ENCODE data around the gene CAD. TPM values are rescaled to one million over a fixed set of nuclear protein-coding genes. Genes with fewer than 3 reads are reported as not detected.
"Not testable (repeated sequence)": the region's sequence is repeated elsewhere in the genome, so short reads cannot be mapped to it uniquely, and the experiment has no call there.

The CAD gene
- total and polyA plus RNA-seq, 5 experiments from 2014 or later = 18.0 to 59.7 (median 31.9) TPM

DNA sequence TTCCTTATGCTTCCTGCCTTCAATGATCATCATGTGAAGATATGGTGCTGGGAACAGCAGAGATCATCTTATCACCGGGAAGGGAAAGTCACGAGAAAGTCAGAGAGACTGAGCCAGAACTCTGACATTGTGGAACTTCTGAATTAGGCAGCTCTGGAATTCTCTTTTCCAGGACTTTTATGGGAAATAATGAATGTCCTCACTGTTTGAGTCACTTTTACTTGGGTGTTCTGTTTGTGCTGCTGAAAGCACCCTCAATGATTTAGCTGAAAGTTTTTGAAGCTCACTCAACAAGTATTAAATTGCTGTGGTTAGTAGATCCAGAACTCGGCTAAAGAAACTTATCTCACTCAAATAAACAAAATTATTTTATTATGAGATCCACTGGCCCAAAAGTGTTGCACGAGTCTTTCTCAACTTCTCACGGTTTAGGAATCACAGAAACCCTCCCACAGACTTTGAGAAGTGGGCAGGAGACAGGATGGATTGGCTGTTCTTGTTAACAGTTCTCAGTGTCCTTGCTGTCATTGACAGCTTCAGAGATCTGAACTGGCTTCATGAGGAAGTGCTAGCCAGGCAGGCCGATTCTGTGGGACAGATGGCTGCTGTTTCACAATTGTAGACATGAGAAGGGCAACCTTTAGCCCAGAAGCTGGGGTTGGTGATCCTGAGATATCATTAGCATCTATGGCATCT, 31.7 kb upstream of the CAD start:
- H3K27me3 Mint-ChIP-seq = peaks cover 4 to 25% (median 23%) of the 10 kb centered on the region in 5 donors
- H3K4me1 Mint-ChIP-seq = no peaks in the 10 kb centered on the region
- H3K27ac Mint-ChIP-seq = peak overlapping the region in 2 of 10 donors; percentile 62 to 65

DNA sequence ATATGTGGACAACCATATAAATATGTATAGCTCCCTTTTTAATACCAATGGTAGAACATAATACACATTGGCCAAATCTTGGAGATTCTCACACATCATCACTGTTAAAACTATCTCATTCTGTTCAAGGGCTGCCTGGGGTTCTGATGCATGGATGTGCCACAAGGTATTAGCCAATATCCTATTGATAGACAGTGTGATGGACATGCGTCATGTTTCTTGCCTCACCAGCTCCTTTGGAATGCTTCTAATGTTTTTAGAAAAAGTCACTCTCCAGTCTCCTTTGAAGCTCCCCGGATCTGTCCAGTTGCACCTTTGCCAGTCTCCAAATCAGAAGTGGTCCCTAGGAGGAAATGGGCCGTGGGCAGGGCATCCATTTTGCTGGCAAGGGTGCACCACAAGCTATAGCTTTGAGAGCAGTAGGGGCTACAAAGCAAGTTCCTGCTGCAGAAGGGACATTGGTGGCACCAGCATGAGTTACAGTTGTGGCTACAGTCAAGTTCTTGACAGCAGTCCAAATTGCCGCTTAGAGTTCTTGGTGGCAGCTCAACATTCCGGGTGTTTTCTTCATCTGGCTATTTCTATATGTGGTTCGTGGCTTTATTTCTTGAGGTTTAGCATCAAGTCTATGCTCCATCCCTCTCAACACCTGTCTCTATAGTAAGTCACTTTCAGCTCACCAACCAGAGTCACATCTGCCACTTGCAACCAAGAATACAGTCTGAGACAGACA, 30.4 kb upstream of the CAD start:
- Mint-ChIP-seq H3K9me3 (no peaks in the 10 kb centered on the region), H3K4me3 (no peak overlapping the region), H3K27ac (no peak overlapping the region), H3K36me3 (no peaks in the 10 kb centered on the region), H3K27me3 (peaks cover 4 to 16% (median 10%) of the 10 kb centered on the region in 5 donors), H3K4me1 (no peaks in the 10 kb centered on the region)
- ATAC-seq (no peak), DNase-seq (no peak)
- POLR2A ChIA-PET = no interaction called here

More for the DNA sequence above, 31.7 kb upstream of the CAD start:
- no peak overlapping the region for H3K4me3 Mint-ChIP-seq
- ATAC-seq = no peak
- POLR2A ChIA-PET = no interaction called here
- no peaks in the 10 kb centered on the region for H3K9me3 Mint-ChIP-seq
- DNase-seq = no peak
- no peaks in the 10 kb centered on the region for H3K36me3 Mint-ChIP-seq

DNA sequence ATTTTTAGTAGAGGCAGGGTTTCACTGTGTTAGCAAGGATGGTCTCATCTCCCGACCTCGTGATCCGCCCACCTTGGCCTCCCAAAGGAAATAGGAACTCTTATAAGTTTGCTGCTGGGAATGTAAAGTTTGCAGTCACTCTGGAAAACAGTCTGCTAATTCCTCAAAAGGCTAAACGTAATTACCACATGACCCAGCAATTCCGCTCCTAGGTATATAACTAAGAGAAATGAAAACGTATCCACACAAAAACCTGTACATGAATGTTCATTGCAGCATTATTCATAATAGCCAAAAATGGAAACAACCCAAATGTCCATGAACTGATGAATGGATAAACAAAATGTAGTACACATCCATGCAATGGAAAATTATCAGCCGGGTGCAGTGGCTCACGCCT, 27.2 kb upstream of the CAD start:
- no peak overlapping the region for H3K27ac Mint-ChIP-seq
- H3K27me3 Mint-ChIP-seq = peaks cover 0 to 8% (median 2%) of the 10 kb centered on the region in 5 donors
- ATAC-seq (no peak), DNase-seq (no peak)
- no peak overlapping the region for H3K4me3 Mint-ChIP-seq
- H3K36me3 Mint-ChIP-seq = no peaks in the 10 kb centered on the region
- no peaks in the 10 kb centered on the region for H3K4me1 Mint-ChIP-seq
- POLR2A ChIA-PET = no interaction called here
- no peaks in the 10 kb centered on the region for H3K9me3 Mint-ChIP-seq

DNA sequence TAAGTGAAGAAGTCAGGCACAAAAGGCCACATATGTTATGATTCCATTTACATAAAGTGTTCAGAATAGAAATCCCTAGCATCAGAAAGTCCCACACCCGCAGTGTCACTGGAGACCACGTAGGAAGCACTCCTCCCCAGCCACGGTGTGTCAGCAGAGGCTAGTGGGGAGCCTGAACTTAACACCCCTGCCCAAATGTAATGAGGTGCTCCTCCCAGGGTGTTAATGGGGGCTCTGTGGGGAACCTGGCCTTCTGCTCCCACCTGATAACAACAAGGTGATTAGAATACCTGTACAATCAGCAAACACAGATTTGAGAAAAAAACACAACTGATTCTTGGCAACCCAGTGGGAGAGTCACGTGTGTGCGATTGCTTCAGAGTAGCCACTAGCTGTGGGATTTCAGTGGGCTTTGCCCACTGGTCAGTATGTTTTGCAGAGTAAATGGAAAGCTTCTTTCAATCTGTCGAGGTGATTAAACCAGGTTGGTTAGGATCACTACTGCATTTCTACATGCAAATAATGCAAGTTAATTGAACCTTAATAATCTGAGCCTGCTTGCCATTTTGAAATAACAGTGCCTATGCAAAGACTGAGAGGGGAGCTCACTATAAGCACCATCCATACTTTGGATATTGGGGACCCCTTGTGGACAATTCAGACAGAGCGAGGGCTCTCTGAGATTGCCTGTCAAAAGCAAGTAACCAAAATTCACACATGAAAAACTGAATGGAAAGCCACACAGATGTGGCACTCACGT, 25.9 kb upstream of the CAD start:
- ATAC-seq = peak; percentile 92 to 94
- DNase-seq = peak in 6 of 10 donors; percentile 16 to 62 (median 48)
- peaks cover 0 to 8% (median 2%) of the 10 kb centered on the region in 5 donors for H3K27me3 Mint-ChIP-seq
- no peaks in the 10 kb centered on the region for H3K4me1 Mint-ChIP-seq
- no peaks in the 10 kb centered on the region for H3K9me3 Mint-ChIP-seq
- H3K4me3 Mint-ChIP-seq = no peak overlapping the region
- no peaks in the 10 kb centered on the region for H3K36me3 Mint-ChIP-seq
- H3K27ac Mint-ChIP-seq = no peak overlapping the region
- POLR2A ChIA-PET = interaction anchor here (1.0 kb wide), 1 partner anchor 229 kb away, joined by 3 read pairs; no protein-coding TSS in a partner anchor

DNA sequence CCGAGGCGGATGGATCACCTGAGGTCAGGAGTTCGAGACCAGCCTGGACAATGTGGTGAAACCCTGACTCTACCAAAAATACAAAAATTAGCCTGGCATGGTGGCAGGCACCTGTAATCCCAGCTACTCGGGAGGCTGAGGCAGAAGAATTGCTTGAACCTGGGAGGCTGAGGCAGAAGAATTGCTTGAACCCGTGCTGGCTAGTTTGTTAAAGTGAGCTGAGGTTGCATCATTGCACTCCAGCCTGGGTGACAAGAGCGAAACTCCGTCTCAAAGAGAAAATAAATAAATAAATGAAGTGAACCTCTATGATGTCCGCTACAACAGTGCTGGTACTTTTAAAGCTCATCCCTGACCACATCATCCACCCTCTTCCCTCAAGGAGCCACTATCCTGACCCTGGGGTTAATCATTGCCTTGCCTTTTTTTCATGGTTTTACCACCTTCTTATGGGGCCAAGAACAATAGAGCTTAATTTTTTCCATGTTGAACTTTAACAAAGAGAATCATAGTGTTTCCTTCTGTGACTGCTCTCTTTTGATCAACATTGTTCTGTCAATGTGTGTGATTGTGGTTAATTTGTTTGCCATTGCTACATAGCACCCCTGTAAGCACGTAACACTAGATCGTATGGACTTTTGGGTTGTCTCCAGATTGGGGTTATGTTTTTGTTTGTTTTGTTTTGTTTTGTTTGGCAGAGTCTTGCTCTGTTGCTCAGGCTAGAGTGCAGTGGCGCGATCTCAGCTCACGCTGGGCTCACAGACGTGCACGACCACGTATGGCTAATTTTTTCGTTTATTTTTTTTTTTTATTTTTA, 22.4 kb upstream of the CAD start:
- DNase-seq (no peak), ATAC-seq (no peak)
- Mint-ChIP-seq H3K36me3 (peaks cover 0 to 11% (median 0%) of the 10 kb centered on the region in 3 donors), H3K9me3 (no peaks in the 10 kb centered on the region), H3K4me3 (no peak overlapping the region), H3K27me3 (peaks cover 0 to 4% (median 0%) of the 10 kb centered on the region in 5 donors), H3K27ac (no peak overlapping the region), H3K4me1 (peaks cover 0 to 2% (median 0%) of the 10 kb centered on the region in 4 donors)
- POLR2A ChIA-PET = no interaction called here

DNA sequence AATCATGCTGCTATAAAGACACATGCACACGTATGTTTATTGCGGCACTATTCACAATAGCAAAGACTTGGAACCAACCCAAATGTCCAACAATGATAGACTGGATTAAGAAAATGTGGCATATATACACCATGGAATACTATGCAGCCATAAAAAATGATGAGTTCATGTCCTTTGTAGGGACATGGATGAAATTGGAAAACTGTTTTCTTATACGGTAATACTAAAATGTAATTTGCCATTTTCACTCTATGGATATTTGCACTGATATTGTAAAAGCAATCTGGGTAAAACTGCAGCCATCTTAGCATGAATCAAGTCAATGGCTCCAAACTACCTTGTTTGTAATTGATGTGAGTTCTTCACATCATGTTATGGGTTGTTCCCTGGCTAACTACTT, 21.4 kb upstream of the CAD start:
- H3K4me1 Mint-ChIP-seq, H3K4me3 Mint-ChIP-seq, POLR2A ChIA-PET, H3K9me3 Mint-ChIP-seq, H3K27me3 Mint-ChIP-seq, H3K27ac Mint-ChIP-seq, ATAC-seq, DNase-seq: not testable (repeated sequence)
- H3K36me3 Mint-ChIP-seq = peaks cover 0 to 19% (median 0%) of the 10 kb centered on the region in 3 donors

DNA sequence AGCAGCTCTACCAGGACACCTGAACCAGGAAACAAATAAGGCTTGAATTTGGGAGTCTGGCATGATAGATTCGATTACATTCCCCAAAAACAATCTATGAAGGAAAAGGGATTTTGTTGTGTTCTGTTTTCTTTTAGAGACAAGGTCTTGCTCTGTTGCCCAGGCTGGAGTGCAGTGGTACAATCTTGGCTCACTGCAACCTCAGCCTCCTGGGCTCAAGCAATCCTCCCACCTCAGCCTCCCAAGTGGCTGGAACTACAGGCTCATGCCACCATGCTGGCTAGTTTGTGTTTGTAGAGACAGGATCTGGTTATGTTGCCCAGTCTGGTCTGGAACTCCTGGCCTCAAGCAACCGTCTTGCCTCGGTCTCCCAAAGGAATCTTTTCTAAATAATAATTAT, 19.1 kb upstream of the CAD start:
- H3K4me3 Mint-ChIP-seq, ATAC-seq, H3K9me3 Mint-ChIP-seq, DNase-seq, POLR2A ChIA-PET, H3K27me3 Mint-ChIP-seq, H3K4me1 Mint-ChIP-seq: not testable (repeated sequence)
- Mint-ChIP-seq H3K36me3 (peaks cover 0 to 37% (median 0%) of the 10 kb centered on the region in 3 donors), H3K27ac (peak overlapping the region in 1 of 10 donors; percentile 78)

DNA sequence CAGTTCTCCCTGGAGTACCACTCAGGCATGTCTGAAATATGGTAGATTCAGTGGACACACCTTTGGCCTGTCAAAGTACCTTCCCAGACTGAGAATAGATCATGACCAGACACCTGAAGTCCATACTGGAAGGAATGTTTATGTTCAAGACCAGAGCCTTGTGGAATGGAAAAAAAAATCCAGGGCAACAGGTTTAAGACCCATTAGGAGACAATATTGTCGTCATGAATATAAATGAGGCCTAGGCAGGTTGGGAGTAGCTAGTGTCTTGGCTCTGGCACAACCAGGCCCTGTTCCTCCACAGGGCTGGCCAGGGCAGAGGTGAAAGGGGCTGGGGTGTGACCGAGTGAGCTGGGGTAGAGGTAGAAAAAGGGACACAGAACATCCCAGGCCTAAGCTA, 18.5 kb upstream of the CAD start:
- Mint-ChIP-seq H3K27me3 (no peaks in the 10 kb centered on the region), H3K9me3 (no peaks in the 10 kb centered on the region), H3K4me1 (peaks cover 0 to 2% (median 0%) of the 10 kb centered on the region in 4 donors), H3K4me3 (no peak overlapping the region), H3K27ac (peak overlapping the region in 4 of 10 donors; percentile 75 to 88 (median 82)), H3K36me3 (peaks cover 0 to 42% (median 0%) of the 10 kb centered on the region in 3 donors)
- ATAC-seq = no peak
- POLR2A ChIA-PET = no interaction called here
- no peak for DNase-seq

DNA sequence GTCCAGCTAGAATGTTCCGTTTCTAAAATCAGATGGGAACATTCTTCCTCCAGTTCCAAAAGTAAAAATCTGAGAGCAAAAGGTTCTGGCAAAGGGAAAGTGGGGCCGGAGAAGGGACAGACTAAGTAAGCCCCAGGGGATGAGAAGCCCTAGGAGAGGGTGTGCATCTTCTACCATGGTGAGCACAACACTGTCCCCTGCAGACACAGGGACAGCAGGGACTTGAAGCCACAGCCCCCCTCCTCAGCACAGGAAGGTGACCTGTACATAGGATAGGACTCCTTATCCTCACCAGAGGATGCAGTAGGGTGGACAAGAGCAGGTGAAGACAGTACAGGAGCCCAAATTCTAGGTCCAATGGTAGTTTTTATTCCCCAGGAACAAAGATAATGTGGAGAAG, 17.9 kb upstream of the CAD start:
- POLR2A ChIA-PET = no interaction called here
- Mint-ChIP-seq H3K4me1 (peaks cover 0 to 2% (median 0%) of the 10 kb centered on the region in 4 donors), H3K4me3 (no peak overlapping the region), H3K36me3 (peaks cover 0 to 47% (median 0%) of the 10 kb centered on the region in 3 donors), H3K27ac (peak overlapping the region in 4 of 10 donors; percentile 4 to 78 (median 50)), H3K9me3 (no peaks in the 10 kb centered on the region), H3K27me3 (no peaks in the 10 kb centered on the region)
- DNase-seq (no peak), ATAC-seq (peak in 1 of 2 donors; percentile 18)

DNA sequence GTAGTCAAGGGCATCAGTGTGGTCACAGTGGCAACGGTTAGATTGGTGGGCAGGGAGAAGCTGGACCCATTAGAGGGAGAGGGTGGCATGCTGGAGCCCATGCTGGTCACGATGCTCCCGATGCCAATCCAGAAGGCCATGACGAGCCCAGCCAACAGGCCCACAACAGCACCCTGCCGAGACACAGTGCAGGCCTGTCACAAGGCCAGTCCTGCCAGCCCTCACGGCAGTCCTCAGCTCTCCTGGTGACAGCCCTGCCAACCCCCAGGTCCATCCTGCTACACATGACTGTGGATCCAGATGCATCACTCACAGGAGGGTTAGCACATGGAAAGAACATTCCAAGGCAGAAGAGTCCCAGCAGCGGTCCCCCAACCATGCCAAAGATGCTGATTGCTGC, 15.5 kb upstream of the CAD start:
- peak overlapping the region in 2 of 10 donors; percentile 37 to 74 for H3K27ac Mint-ChIP-seq
- H3K9me3 Mint-ChIP-seq = no peaks in the 10 kb centered on the region
- POLR2A ChIA-PET = no interaction called here
- no peak for DNase-seq
- ATAC-seq = no peak
- H3K36me3 Mint-ChIP-seq = peaks cover 0 to 68% (median 2%) of the 10 kb centered on the region in 3 donors
- no peak overlapping the region for H3K4me3 Mint-ChIP-seq
- H3K27me3 Mint-ChIP-seq = no peaks in the 10 kb centered on the region
- peaks cover 0 to 7% (median 2%) of the 10 kb centered on the region in 4 donors for H3K4me1 Mint-ChIP-seq

DNA sequence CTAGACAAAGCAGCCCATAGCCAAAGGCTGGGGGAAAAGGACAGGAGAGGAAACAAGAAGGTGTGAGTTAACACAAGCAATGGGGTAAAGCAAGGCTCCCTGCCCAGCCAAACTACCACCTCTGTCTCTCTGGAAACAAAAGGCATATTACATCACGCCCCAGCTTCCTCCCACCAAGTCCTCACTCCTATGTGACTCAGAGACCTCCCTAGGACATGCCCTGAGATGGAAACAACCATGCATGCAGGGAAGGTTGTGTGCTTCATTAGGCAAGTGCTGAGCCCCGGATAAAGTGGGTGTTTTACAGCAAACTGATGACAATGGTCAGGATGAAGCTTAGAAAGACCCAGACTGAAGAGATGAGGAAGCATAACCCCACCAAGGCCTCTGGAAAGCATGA, 14.3 kb upstream of the CAD start:
- POLR2A ChIA-PET = interaction anchor here (0.6 to 1.0 kb wide), 2 partner anchors 9 to 154 kb away, joined by 3 read pairs; partner anchors contain the start of genes ATRAID, GTF3C2 and SLC5A6
- Mint-ChIP-seq H3K27ac (peak overlapping the region in 2 of 10 donors; percentile 22 to 66), H3K27me3 (no peaks in the 10 kb centered on the region), H3K4me1 (peaks cover 0 to 7% (median 3%) of the 10 kb centered on the region in 4 donors), H3K36me3 (peaks cover 0 to 78% (median 3%) of the 10 kb centered on the region in 3 donors), H3K9me3 (no peaks in the 10 kb centered on the region), H3K4me3 (peak overlapping the region in 1 of 10 donors; percentile 26)
- no peak for ATAC-seq
- DNase-seq = no peak

DNA sequence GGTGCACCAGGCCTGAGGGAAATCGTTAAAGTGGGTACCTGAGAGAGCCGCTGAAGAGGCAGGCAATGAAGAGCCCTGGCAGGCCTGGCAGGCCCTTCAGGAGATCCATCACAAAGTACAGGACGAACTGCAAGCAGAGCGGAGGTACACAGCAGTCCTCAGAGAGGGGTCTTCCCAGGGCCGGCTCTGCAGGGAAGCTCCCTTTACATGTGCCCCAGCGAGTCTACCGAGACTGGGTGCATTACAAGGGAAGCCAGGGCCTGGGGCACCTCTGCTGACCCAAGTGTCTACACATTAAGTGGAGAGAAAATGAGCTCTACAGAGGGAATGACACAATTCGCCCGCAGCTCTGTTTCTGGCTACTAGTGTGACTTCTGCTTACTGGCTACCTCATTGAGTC, 13.4 kb upstream of the CAD start:
- peaks cover 0 to 12% (median 5%) of the 10 kb centered on the region in 4 donors for H3K4me1 Mint-ChIP-seq
- POLR2A ChIA-PET = no interaction called here

More for the DNA sequence above, 13.4 kb upstream of the CAD start:
- Mint-ChIP-seq H3K9me3 (no peaks in the 10 kb centered on the region), H3K27ac (peak overlapping the region in 5 of 10 donors; percentile 19 to 80 (median 36)), H3K36me3 (peaks cover 0 to 85% (median 3%) of the 10 kb centered on the region in 3 donors), H3K27me3 (no peaks in the 10 kb centered on the region), H3K4me3 (no peak overlapping the region)
- DNase-seq (no peak), ATAC-seq (no peak)
